HG02588 (cell line): ENCODE results near the gene MSANTD1.
A peak's percentile ranks its signal among the peaks of the same experiment; 100 is the strongest.

Source experiments
- ATAC-seq: cut with Tn5 transposase; IDR thresholded peaks from one replicate; pipeline ENCODE4 v1.9.1; 2021; ENCODE audit warnings: mild to moderate bottlenecking, moderate library complexity; ENCODE audit not compliant: unreplicated experiment

Gene MSANTD1

DNA sequence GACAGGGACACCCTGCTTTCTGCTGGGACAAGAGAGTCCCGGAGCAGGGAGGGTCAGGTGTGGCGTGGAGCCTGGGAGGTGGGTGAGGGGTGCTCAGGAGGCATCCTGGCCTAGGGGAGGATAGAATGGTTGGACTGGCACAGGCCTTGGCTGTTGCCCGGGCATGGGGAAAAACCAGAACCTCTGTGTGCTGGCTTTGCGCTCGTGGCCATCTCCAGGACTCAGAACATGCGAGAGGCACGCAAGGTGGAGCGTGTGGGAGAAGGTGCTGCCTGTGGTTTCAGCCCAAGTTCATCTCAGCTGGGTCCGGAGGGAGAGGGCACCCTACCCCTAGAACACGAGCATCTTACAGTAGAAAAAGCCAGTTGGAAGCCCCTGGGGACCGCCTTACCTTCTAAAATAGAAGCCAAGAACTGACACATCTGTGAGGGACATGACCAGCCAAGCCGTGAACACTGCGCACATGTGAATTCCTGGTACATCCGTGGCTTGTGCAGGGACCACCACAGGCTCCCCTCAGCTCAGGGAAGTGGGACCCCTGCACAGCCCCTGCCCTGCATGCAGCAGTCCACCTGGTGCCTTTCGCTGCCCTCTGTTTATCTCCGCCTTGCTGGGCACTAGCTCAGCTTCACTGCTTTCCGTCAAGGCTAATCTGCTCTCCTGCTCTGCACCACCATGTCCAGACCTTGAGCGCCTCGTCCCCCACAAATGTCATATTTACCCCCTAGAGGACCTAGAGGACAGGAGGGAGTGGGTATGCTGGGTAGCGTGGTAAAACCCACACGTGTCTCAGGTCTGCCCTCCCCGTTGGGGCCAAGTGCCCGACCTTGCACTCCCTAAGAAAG is 13.5 kb downstream of the MSANTD1 start:
- no peak for ATAC-seq

DNA sequence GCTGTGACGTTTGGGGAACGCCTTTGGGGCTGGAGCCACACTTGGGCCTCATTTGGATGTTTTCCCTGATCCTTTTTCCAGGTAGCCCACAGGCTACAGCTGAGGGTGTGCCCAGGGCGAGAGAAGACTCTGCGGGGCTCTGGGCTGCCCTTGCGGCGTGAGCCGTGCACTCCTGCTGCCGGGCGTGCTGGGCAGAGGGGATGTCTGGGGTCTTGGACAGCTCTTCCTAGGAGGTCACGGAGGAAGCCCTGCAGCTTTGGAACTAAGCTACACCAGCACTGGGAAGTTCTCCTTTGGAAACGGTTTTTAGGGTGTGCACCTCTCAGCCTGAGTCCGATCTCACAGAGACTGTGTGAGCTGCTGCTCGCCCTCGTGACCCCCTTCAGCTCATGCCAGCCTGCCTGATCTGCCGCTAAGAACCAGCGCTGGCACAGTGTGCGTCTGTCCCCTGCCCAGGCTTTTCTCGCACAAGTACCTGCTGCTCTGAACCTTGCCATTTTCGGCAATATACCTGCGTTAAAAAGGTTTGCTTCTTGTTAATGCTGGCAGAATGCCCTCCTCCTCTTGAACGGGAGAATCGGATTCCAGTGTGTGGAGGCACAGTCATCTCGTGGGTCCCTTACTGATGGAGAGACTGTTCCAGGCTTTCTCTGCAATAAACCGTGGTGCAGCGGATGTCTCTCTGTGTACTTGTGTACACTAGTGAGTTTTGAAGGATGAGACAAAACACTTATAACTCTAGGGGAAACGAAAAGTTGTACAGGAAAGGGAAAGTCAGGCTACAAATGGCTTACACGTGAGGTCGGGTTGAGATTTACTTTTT is 14.3 kb downstream of the MSANTD1 start:
- no peak for ATAC-seq

DNA sequence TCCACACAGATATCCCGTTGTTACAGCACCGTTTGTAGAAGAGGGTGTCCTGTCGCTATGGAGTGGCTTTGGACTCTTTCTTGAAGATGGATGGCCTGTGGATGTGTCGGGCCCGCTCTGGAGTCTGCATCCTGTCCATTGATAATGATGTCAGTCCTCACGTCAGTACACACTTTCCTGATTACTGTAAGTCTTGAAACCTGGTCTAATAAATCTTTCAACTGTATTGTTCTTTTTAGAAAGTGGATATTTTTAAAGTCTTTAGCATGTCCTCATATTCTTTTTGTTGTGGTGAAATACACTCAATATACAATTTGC is 14.9 kb downstream of the MSANTD1 start:
- ATAC-seq, result no peak

DNA sequence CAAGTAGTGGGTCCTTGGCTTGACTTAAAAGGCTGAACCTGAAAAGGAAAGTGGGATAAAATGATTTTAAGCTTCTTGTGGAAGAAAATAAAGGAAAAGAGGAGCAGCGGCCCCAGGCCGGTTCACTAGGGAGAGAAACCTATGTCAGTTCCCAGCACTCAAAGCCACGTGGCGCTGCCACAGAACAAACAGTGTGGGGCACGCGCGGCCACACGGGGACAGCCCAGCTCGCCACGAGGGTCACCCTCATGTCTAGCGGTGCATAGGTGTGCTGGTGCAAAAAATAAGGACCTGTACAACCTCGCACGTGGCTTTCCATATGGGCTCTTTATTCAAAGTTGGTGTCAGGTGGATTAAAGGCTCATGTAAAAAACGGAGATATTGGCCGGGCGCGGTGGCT is 17.1 kb downstream of the MSANTD1 start:
- no peak for ATAC-seq

DNA sequence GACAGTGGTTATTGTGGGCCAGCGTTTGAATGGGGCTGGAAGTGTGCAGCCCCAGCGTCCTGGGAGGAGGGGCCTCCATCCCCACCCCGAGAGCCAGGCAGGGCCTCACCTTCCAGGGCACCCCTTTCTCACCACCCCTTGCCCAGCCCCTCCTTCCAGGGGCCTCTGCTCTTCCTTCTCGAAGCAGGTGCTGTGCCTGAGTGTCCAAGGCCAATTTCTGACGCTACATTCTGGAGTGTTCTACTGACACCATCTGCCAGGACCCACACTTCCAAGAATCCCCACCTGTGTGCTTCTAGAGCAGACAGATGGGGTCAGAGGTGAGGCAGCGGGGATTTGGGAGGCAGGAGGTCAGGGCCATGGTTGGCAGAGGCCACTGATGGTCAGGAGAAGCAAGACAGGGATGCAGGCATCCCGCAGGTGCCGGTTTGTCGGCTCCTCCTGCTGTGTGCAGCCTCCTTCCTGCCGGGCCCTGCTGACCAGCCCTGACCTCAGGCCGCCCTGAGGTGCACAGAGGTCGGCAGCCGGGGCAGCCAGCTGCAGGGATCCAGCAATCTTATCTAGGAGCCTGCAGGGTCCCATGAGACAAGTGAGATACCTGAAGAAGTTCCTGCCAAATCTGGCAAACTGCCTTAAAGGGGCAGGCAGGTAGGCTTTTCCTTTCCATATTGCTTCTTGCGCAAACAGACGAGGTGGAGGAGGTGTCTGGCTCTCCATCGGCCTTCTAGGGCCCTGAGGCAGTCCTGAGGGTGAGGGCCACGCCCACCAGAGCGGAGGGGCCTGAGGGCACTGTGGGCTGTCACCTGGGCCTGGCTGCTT is 18.8 kb downstream of the MSANTD1 start:
- no peak for ATAC-seq

DNA sequence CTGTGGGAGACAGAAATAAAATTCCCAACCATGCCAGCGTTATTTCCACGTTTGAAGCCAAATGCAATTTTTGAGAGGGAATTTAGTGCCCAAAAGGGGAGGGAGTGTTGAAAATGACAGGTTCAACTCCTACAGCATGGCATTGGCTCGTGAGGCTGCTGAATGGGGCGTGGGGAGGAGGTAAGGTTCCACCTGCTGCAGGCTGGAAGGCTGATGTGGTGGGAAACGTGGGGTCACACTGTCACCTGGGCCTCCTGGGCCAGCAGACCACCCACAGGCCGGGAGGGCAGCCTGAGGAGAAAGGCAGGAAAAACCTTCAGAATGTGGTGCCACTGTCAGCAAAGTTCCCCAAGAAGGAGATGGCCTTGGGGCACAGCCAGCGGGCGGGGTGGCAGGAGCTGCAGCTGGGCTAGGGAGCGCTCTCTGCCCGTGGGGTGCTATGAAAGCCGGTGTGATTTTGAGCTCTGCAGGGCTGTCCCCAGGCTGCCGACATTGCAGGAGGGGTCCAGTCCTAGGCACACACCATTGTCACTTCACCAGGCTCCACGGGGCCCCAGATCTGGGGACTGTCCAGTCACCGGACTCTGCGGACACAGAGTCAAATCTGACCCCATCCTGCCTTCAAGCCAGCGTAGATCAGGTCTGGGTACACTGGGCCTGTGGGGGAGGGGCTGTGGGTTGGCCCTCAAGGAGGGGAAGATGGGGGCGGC is 19.6 kb downstream of the MSANTD1 start:
- ATAC-seq, result no peak

DNA sequence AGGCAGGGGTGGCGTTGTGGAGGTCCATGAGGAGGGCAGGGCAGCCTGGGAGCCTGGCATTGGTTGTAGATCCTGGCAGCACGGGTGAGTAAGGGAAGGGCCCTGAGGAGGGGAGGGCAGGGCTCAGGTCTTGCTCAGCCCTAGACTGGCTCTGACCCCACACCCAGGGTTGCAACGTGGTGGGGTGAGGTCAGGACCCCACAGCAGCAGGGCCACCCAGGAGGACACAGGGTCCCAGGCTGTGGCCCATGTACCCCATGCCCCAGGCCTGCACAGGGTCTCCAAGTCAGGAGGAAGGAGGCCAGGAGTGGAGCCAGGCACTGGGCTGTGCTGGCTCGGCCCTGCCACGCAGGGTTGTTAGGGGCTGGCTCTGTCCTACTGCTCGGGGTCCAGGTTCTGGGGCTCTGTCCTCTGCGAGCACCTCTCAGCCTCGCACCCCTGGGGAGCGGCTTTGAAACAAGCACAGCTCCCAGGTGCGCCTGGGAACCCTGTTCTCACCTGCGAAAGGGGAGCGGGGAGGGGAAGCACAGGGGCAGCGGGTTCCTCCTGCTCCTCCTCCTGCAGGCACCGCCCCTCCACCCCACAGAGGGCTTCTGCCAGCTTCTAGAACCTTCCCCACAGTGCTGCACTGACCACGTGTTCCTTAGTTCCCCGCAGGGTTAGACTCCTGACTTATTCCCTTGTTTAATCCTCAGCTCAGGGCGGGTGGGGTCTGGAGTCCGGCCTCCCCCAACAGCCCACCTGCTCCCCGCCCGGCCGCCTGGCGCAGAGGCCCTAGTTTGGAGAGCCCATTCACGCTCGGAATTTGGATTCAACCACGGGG is 20.4 kb downstream of the MSANTD1 start:
- ATAC-seq, result no peak

DNA sequence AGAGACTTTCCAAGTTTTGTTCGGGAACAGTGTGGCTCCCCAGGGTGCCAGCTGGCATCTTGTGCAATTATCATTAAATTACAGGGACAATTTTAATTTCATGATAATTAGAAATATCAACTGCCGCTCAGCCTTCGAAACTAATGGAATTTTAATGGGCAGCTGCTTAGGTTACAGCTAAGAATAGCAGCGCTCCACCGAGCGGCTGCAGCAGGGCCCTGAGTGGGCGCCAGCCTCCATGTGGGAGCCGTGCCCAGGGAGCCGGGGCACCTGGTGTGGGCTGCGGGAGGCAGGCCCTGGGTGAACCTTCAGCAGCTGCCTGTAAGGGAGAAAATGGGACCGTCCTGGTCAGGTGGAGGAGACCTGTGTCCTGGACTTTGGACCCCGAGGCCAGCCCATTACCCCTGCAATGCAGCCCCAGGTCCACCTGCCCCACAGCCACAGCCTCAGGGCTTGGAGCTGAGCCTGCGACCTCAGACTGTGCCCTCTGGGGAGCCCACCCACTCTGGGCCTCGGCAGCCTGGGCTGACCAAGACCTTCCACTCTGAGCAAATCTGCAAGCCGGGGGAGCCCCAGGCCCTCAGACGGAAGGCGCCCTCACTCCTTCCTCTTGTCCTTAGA is 21.1 kb downstream of the MSANTD1 start:
- no peak for ATAC-seq

DNA sequence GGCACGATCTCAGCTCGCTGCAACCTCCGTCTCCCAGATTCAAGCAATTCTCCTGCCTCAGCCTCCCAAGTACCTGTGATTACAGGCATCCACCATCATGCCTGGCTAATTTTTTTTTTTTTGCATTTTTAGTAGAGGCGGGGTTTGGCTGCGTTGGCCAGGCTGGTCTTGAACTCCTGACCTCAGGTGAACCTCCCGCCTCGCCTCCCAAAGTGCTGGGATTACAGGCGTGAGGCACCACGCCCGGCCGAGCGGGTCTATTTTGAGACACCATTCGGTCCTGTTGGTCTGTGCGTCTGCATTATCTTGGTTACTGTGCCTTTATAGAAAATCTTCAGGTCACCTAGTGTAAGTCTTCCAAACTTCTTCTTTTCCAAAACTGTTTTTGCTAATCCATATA is 22.2 kb downstream of the MSANTD1 start:
- ATAC-seq, result no peak

DNA sequence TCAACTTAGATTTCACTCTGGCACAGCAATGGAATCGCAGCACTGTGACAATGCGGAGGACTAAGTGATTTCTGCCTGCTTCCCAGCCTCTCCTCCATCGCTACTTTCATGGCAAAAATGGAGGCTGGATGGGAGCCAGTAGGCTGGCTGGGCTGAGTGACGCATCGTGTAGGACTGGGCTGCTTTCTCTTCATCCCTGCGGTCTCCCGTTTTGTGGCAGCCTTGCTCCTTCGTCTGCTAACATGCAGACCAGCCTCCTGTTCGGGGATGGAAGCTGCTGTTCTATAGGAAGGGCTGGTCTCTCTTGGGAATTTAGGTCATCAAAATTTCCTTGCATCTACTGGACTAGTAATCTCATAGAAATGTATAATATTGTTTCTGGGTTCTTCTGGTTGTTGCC is 28.0 kb downstream of the MSANTD1 start:
- no peak for ATAC-seq

DNA sequence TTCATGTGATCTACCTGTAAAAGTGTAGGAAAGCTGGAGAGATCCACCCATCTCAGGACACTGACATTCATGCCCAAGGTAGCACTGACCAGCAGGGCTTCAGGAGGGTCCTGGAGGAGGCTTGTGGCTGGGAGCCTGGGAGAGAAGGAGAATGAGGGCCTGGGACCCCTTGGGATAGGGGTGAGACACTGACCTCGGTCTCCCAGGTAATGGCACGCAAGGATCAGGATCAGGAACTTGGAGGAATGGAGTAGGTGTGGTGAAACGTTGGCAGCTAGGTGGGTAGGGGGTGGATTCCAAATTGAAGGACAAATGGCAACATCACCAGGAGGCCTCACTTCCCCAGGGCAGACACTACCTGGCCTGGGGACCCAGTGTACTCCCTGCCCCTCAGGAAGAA is 31.5 kb downstream of the MSANTD1 start:
- no peak for ATAC-seq

DNA sequence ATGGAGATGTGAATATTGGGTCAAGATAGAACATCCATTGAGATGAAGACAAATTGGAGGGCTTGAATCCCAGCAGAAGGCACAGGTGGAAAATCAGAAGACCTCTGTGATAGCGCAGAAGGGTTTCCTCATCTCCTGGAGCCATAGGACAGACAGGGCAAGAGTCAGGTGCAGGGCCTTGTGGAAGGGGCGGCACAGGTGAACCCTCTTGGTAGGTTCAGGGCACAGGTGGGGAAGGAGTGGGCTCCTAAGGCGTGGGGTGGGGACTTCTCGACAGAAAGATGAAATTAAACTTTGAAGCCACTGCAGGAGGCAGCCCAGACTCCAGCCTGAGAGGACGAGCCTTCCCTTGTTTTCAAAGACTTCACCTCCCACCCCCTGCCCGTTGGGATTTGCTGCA is 34.5 kb downstream of the MSANTD1 start:
- no peak for ATAC-seq

DNA sequence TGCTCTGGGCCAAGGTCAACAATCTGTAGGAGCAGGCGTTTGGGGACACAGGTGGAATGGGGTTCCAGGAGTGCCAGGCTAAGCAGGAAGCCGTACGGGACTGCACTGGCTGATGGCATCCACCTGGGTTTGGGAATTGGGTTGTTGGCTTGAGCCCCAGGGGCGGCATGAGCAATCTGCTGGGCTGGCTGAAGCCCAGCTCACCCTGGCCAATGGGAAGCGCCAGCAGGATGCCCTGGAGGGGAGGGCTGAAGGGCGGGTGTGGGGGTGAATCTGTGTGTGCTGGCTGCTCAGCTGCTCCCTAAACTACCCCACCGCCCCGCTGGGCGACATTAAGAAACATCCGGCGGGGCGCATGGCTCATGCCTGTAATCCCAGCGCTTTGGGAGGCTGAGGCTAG is 35.0 kb downstream of the MSANTD1 start:
- ATAC-seq, result no peak

DNA sequence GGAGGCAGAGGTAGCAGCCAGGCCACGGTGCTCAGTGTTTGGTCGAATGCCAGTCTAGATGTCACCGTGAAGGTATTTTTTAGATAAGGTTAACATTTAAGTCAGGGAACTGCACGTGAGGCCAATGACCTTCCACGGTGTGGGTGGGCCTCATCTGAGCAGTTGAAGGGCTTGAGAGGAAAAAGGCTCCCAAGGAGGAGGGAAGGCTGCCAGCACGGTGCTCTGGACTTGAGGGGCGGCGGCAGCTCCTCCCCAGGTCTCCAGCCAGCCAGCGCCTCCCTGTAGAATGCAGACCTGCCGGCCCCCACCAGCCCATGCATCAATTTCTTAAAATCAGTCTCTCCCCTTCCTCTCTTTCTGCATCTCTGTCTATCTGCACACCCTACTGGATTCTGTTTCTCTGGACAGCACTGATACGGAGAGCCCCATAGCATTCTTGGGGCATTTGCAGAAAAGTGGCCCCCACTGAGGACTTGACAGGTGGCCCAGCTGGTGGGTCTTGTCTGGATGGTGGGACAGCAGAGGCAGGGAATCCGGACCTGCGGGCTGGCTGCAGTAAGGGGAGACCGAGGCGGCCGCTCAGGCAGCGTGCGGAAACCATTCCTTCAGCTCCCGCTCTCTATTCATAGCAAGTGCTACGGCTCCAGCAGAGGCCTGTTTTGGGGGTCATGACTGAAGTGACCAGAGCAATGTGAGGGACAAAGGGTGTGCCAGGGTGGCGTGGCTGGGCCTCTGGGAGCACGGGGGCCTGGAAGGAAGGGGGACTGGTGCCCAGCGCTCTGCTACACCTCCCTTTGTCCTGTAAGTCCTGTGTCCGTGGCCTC is 36.0 kb downstream of the MSANTD1 start:
- no peak for ATAC-seq

DNA sequence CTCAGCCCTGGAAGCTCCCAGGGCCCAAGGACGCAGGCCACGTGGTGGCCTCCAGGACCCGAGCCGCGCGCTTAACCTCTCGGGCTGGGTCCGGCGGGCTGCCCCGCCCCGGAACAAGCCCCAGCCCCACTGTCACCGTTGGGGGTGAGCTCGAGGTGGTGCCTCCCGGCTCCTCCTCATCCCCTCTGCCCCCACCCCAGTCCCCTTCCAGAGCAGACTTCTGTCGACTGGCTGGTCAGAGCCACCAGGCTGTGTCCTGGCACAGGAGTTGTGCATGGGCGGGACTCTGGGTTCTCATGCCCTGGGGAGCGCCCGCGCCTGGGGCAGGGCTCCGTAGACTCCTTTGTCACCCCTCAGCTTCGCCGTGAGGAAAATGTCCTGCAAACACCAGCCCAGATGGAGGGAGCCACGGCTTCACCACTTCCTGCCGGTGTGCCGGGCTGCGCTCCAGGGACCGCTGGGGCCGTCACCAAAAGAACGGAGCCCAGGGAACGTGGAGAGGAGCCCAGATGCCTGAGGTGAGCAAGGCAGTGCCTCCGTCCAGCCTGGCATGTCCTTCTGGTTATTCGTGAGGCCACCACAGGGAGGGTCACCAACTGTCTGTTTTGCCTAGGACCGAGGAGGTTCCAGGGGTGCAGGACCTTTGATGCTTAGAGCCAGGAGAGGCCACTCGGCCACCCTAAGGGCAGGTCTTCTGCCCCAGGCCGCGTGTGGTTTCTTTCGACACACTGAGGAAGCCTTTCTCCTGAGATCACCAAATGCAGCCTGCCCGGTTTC is 36.8 kb downstream of the MSANTD1 start:
- peak; percentile 82 for ATAC-seq

DNA sequence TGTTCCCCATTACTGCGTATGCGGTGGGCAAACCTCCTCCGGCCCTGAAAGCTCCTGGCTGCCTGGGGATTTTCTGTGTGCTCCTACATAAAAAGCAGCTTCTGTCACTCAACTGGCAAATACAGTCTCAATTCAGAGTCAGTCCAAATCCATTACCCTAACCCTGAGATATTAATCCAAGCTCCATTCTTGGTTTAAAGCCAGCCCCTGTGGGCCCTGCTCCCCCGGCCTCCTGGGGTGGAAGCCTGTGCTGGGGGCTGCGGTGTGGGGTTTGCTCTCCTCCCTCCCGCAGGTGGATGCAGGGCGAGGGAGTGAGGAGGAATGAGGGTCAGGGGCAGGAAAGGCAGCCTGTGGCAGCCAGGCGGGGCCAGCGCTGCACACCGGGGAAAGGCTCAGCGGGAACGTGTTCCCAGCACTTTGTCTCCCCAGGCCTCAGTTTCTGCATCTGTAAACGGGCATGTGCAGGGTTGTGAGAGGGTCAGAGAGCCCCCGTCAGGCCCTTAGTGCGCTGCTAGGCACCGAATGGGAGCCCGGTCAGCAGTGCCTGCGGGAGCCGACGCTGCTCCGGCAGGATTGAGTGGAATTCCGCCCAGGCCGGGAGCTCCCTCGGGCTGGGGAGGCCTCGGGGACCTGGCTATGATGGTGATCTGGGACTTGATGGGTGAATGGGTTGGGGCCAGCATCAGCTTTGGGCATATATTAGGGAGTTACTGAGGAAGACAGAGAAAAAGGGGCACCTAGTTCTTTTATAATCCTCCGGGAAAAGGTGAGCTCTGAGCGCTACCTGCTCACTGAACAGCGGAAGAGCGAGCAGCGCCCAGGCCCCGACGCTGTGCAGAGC is 37.6 kb downstream of the MSANTD1 start:
- no peak for ATAC-seq
